Cerebellar nuclear complex (tissue), 1 donor: ENCODE measurements around the gene HABP4.
A peak's percentile ranks its signal among the peaks of the same experiment; 100 is the strongest.

ENCODE experiments used
- DNase-seq, 2 experiments: peaks; one replicate each; lab custom pipeline; 2025; lab: John Stamatoyannopoulos, UW

HABP4 gene

GRCh38 chr9:96449845-96450612 is at the start of gene HABP4:
Gene HABP4 (plus strand): TSS chr9:96450169. CDS start chr9:96450280, 111 bp downstream.
- DNase-seq: peak in 1 of 2 experiments; percentile 91

- DNase-seq: no peak
These were observed 41.3 kb upstream of the HABP4 start for GRCh38 chr9:96408409-96409280.

- DNase-seq: no peak
These were observed 38.7 kb upstream of the HABP4 start for GRCh38 chr9:96411129-96411838.

GRCh38 chr9:96412174-96412913 is 37.6 kb upstream of the HABP4 start:
- no peak for DNase-seq

GRCh38 chr9:96413302-96414221 is 36.4 kb upstream of the HABP4 start:
- no peak for DNase-seq

- DNase-seq: peak in 1 of 2 experiments; percentile 28
These were observed 32.9 kb upstream of the HABP4 start for GRCh38 chr9:96417051-96417586.

GRCh38 chr9:96417661-96418082 is 32.3 kb upstream of the HABP4 start:
- DNase-seq: no peak

- peak; percentile 74 to 88 for DNase-seq
These were observed 31.7 kb upstream of the HABP4 start, which contains the start of gene ZNF367 for GRCh38 chr9:96418083-96418919. Gene ZNF367 (minus strand): TSS chr9:96418370. CDS start chr9:96418032, 338 bp downstream.

GRCh38 chr9:96418920-96419690 is 30.9 kb upstream of the HABP4 start:
- DNase-seq: no peak

GRCh38 chr9:96419691-96419969 is 30.3 kb upstream of the HABP4 start:
- no peak for DNase-seq

- DNase-seq: no peak
These were observed 29.3 kb upstream of the HABP4 start for GRCh38 chr9:96420468-96421219.

GRCh38 chr9:96423322-96423984 is 26.5 kb upstream of the HABP4 start:
- DNase-seq: no peak

- DNase-seq: no peak
These were observed 26.0 kb upstream of the HABP4 start for GRCh38 chr9:96423985-96424336.

GRCh38 chr9:96425500-96426169 is 24.3 kb upstream of the HABP4 start:
- no peak for DNase-seq

- DNase-seq: no peak
These were observed 20.2 kb upstream of the HABP4 start for GRCh38 chr9:96429732-96430131.

- DNase-seq: no peak
These were observed 19.6 kb upstream of the HABP4 start for GRCh38 chr9:96430377-96430776.

GRCh38 chr9:96435345-96435744 is 14.6 kb upstream of the HABP4 start:
- DNase-seq: no peak
